ENCODE data around the gene GAGE12J.

DNA sequence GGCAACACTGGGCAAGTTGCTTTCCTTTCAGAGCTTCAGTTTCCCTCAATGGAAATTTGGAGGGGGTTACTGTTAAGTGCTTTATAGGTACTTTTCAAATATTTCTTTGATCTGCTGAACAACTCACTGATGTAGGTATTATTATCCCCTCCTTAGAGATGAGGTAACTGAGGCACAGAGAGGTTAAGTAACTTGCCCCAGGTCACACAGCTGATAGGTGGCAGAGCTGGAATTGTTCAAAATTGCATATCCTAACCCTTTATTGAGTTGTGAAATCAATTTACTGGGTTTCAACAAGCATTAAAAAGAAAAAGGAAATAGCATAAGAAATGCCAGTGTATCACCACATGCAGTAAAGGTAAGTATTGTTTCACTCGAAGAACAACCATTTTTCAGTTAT, 45.6 kb upstream of the GAGE12J start:
- TF ChIP-seq, protein P1, sequence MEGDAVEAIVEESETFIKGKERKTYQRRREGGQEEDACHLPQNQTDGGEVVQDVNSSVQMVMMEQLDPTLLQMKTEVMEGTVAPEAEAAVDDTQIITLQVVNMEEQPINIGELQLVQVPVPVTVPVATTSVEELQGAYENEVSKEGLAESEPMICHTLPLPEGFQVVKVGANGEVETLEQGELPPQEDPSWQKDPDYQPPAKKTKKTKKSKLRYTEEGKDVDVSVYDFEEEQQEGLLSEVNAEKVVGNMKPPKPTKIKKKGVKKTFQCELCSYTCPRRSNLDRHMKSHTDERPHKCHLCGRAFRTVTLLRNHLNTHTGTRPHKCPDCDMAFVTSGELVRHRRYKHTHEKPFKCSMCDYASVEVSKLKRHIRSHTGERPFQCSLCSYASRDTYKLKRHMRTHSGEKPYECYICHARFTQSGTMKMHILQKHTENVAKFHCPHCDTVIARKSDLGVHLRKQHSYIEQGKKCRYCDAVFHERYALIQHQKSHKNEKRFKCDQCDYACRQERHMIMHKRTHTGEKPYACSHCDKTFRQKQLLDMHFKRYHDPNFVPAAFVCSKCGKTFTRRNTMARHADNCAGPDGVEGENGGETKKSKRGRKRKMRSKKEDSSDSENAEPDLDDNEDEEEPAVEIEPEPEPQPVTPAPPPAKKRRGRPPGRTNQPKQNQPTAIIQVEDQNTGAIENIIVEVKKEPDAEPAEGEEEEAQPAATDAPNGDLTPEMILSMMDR (IDR thresholded peaks at IDR 0.05) = no peak
- TF ChIP-seq POLR2A (IDR thresholded peaks at IDR 0.05) (no peak), POLR2AphosphoS5 (IDR thresholded peaks at IDR 0.05) (no peak)
